KBM-7 (cell line): ENCODE measurements around the gene ORMDL3.

Source experiments
- DNase-seq: peaks from one replicate; pipeline ENCODE4 v3.0.0-alpha.2; 2015
- in situ Hi-C: fragments of 300-500 bp; cut with MboI; formaldehyde crosslinking; loops from 2 replicates; pipeline ENCODE4 v1.14.3; 2020; ENCODE audit warnings: low sequenced_read_pairs, low pct_unique_long_range_greater_than_20kb, mixed read lengths

Gene ORMDL3

GRCh38 chr17:39927929-39928857 is 792 bp upstream of the ORMDL3 start:
- peak; percentile 24 for DNase-seq
- in situ Hi-C loops = no loop called here

DNA sequence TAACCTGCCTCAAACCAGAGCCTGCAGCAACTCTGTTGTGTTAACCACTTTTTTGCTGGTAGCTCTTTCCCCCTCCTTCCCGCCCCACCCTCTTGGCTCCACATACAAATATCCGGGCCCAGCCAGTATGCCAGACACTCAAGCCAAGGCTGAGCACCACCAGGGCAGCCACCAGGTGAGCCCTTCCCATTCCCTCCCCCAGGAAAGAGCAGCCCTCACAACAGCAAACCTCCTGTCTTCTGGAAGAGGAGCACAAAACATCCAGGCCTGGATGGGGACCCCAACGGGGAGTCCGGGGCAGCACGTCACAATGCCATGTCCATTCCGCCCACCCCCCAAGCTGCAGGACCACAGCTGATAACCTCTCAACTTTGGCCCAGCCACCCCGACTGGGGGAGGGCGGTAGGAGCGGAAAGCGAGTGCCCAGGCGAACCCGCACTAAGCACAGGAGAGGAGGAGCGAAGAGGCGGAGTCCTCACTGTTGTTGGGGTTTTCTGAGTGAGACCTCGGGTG is 757 bp downstream of the ORMDL3 start:
- peak; percentile 33 for DNase-seq

DNA sequence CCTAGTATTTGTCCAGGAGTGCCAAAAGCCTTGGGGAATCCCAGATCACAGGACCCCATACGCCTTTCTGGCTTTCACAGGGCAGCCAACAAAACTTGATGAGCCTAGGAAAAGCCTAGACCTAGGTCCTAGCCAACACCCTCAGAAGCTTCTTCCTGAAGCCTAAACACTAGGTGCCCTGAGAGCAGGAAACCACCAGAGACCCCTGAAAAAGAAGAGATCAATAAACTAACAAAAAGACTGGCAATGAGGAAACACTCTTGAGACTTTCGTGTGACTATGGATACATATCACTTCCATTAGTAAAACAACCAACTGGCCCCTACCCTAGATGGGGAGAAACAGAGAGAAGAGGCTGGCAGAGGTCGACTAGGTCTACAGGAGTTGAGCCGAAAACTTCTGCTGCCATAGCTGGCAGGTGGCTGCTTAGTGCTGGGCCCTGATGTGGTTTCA is 1.2 kb downstream of the ORMDL3 start:
- in situ Hi-C loops = no loop called here
- DNase-seq = no peak

More for the DNA sequence above, 757 bp downstream of the ORMDL3 start:
- in situ Hi-C loops = no loop called here

DNA sequence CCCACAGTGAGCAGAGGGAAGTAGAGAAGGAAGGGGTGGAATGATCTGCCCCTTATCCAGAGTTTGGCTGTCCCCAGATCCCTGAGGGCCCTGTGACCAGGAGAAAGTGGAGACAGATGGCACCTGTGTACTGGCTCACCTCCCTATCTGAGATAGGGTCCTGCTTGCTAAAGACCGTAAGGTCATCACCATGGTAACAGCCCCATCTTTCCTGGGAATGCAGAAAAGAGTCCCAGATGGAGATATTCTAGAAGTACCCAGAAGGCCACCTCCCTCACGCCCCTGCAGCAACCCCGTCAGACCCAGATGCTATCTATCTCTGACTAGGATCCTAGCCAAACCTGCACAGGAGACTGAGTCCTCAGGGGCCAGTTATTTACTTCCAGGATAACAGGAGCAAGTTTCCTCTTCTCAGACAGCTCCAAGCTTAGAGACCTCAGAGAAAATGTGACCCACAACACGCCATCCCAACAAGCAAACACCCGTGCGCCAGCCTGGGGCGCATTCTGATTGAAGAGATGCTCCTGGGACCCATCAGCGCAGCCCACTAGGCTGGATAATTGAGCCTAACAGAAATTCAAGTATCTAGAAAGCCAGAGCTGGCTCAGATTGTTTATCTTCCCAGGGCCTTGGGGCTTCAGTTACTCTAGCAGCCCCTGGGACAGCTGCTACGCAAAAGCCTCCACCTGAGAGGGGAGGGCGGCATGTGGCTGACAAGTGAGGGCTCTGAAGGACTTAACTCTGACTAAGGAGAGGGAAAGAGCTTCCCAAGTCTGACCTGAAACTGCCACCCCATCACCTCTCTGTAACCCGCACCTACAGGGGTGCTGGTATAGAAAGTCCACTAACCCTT is 1.9 kb downstream of the ORMDL3 start:
- no peak for DNase-seq
- in situ Hi-C loops = no loop called here

GRCh38 chr17:39924691-39925055 is 2.7 kb downstream of the ORMDL3 start:
- in situ Hi-C loops = no loop called here
- no peak for DNase-seq

GRCh38 chr17:39923836-39924690 is 3.3 kb downstream of the ORMDL3 start:
- in situ Hi-C loops = no loop called here

DNA sequence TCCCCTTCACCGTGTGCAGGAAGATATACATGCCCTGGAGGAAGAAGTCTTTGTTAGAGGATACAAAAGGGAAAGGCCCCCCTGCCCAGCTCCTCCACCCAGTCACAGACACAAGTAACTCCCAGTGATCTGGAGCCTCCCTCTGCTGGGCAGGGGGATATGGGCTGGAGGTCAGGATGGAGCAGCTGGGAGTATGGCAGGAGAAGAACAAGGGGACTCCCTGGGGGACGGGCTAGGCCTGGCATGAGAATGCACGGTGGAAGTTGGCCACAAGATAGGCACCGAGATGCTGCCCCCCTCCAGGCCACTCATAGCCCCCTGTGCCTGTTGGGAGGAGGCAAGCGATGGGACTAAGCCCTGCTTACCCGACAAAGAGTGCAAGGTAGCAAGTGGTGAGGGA is 4.2 kb downstream of the ORMDL3 start:
- in situ Hi-C loops = no loop called here
- DNase-seq = no peak

More at GRCh38 chr17:39923836-39924690, 3.3 kb downstream of the ORMDL3 start:
- no peak for DNase-seq

- DNase-seq = no peak
- in situ Hi-C loops = no loop called here
Observed at GRCh38 chr17:39922006-39922405, 5.4 kb downstream of the ORMDL3 start.

GRCh38 chr17:39921323-39921722 is 6.1 kb downstream of the ORMDL3 start:
- in situ Hi-C loops = no loop called here

GRCh38 chr17:39920218-39921210 is 6.9 kb downstream of the ORMDL3 start:
- in situ Hi-C loops = no loop called here

More at GRCh38 chr17:39921323-39921722, 6.1 kb downstream of the ORMDL3 start:
- no peak for DNase-seq

GRCh38 chr17:39919087-39919683 is 8.2 kb downstream of the ORMDL3 start:
- in situ Hi-C loops = no loop called here
- no peak for DNase-seq

More at GRCh38 chr17:39920218-39921210, 6.9 kb downstream of the ORMDL3 start:
- DNase-seq = no peak

DNA sequence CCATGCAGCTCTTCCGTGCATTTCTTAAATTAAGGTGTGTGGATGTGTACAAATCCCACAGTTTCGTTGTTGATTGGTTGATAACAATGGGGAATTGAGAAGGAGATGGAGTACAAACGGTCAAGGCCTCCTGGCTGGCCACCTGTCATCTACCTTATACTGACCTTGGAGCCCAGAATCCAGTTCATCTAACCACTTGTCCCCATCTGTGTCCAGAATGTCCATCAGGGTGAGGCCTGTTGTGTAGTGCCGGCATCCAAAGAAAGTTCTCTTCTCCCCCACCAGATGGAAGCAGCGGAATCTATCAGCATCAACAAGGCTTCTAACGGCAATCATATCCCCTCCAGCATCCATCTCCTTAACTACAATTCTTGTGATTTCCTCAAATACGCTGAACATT is 10.5 kb downstream of the ORMDL3 start:
- in situ Hi-C loops = no loop called here
- no peak for DNase-seq

DNA sequence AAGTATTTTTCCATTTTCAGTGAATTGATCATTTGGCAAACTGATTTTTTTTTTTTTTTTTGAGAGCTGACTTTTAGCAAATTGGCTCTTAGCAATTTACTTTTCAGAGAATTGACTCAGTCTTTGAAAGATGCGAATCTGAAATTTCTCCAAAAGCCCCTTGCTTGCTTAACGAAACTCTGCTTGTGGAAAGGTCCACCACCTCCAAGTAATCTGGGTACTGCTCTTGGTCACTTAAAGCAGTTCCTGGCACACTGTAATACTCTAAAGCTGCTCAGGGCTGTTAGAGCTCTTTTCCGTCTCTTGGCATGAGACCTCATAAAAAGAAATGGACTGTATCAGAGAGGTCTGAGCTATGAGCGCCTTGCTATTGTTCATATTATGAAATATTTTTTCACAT is 11.8 kb downstream of the ORMDL3 start:
- no peak for DNase-seq
- in situ Hi-C loops = no loop called here

- no peak for DNase-seq
- in situ Hi-C loops = no loop called here
Observed at GRCh38 chr17:39913989-39914388, 13.4 kb downstream of the ORMDL3 start.

- in situ Hi-C loops = no loop called here
- no peak for DNase-seq
Observed at GRCh38 chr17:39908789-39909352, 18.5 kb downstream of the ORMDL3 start.

DNA sequence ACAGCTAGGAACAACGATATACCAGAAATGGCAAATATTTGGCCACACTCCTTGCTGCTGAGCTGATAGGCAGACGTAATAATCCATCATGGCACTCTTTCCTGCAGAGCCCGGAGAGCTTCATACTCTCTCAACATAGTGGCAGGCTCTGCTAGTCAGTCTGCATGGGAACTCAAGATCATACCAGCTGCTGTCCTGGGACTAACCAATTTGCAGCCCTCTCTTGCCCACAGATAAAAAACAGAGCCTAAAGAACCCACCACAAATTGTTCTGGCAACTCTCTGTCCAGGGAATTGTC is 22.5 kb downstream of the ORMDL3 start:
- DNase-seq = no peak
- in situ Hi-C loops = no loop called here

GRCh38 chr17:39903158-39903884 is 24.1 kb downstream of the ORMDL3 start:
- in situ Hi-C loops = no loop called here
- peak; percentile 71 for DNase-seq
